ENCODE data around the gene APOL3.

- no peak for TF ChIP-seq CTCF (IDR thresholded peaks at IDR 0.05; ENCODE audit: low read length)
- TF ChIP-seq EZH2 (IDR thresholded peaks at IDR 0.05; ENCODE audit: borderline replicate concordance, low read length), result no peak
These were observed 25.5 kb upstream of the APOL3 start for GRCh38 chr22:36185828-36186624.
